HG03108 (cell line): ENCODE data around the gene ELAVL2.

Experiments
- ATAC-seq: cut with Tn5 transposase; IDR thresholded peaks from one replicate; pipeline ENCODE4 v1.9.1; 2021; ENCODE audit warnings: moderate library complexity; ENCODE audit not compliant: unreplicated experiment

ELAVL2 gene

DNA sequence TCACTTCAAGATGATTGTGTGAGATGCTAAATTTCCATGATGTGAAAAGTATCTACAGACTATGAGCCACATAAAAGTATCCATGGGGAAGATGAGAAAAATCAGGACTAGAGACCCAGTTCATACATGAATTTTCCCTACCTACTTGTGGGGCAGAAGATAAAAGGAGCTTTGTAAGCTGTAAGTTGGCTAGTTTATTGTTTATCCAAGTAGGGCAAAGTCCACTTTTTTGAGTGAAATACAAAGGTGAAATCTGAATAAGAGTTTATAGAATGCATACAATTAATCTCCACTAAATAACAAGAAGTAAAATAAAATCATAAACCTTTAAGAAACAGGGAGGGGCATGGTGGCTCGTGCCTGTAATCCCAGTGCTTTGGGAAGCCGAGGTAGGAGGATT is 160.4 kb downstream of the ELAVL2 start:
- no peak for ATAC-seq

DNA sequence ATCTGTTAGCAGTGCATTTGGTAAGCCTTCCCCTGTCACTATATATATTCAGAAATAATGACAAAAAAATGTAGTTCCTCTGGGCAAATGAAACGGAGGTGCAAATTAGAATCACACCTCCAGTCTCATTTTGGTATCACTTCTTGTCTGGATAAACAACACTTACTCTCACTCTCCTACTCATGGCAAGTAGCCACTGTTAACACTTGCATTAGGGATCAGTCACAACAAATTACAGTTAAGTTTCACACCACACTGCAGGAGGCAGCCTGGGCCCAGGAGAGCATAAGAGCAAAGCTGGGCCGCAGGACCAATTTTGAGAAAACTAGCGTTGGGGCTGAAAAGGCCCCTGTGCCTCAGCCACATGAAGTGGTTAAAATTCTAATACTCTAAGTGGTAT is 161.0 kb downstream of the ELAVL2 start:
- ATAC-seq = no peak

DNA sequence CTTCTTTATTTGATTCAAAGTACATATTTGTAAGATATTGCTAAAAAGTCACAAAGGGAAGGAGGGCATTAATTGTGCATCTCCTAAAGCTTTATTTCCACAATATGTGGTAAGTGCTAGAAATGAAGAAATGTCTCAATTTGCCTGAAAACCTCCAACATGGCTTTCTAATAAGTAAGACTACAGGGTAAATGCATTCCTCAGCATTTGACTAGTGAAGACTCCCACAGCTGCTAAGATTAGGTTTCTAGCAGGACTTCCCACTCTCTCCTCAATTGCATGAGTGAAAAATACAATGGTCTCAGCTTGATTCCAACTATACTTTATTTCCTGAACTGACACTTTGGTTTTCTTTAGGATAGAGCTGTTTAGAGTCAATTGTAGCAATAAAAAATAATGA is 162.1 kb downstream of the ELAVL2 start:
- no peak for ATAC-seq

DNA sequence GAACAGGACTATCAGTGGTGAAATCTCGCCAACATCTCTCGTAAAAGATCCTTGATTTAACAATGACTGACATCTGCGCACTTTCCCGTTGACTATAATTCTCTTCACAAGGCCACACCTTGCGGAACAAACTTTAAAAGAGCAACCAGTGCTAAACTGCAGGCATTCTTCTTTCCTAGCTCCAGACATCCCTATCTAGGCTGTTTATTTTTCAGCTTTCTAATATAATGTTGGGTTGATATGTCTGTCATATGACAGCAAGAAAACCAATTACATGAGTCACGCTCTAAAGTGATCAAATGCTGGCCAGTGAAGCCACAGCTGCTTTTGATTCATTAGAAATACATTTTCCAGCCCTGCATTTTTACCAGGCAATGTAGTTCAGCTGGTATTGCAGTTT is 162.5 kb downstream of the ELAVL2 start:
- no peak for ATAC-seq

DNA sequence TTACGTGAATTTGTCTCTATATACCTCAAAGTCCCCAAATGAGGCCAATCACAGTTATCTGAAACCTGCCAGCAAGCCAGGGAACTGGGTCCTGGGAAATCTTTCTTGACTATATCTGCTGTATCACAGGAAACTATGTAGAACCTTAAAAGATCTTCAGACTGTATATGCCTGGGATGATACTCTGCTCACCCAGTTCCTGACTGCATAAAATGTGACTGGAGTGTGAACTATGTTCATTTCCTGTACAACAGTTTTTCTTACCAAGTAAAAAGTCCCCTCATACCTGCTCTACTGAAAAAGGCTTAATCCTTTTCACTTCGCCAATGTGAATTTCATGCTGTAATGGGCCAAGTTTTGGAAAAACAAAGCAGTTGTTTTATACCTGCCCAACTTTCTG is 162.9 kb downstream of the ELAVL2 start:
- no peak for ATAC-seq

DNA sequence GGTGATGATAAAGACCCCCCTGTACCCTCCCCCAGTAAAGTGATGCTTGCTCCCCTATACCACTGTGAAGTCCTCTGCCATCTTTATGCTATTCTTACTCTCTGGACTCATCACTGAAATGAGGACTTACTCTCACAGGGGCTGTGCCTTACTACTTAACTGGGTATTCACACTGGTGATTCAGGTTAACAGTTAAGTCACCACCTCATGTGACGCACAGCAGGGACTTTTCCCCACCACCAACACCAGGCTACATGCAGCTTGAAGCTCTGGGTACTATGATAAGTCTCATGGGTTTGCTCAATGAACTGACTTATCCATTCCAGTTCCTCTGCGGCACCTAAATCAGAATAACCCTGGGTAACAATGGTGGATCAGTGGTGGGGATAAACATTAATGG is 163.7 kb downstream of the ELAVL2 start:
- no peak for ATAC-seq

DNA sequence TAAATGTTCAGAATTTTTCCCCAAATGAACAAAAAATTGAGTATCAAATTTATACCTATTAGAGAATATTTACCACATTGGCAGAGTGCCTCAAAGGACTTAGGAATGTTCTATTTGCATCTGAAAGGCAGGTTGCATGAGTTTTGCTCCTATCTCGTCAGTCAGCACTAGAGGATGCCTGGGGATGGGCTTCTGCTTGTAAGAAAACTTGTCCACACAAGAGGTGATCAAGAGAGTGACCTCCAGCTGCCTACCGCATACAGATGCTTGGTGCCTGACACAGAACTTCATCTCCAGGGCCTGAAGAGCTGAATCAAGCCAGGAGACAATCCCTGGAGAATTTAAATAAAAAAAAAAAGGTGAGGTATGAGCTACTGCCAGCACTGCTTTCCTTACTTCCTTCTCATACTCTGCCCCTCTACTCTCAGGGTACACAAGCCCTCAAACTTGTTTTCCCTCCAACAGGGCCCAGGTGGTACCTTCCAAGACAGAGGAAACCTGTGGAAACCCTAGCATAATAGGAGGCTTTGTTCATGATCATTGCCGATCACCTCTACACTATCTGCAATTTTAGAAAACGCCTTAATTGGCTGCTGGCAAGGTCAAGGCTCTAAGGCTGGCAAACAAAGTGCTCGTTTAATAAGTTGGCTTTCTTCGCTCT is 166.6 kb downstream of the ELAVL2 start:
- ATAC-seq = no peak

DNA sequence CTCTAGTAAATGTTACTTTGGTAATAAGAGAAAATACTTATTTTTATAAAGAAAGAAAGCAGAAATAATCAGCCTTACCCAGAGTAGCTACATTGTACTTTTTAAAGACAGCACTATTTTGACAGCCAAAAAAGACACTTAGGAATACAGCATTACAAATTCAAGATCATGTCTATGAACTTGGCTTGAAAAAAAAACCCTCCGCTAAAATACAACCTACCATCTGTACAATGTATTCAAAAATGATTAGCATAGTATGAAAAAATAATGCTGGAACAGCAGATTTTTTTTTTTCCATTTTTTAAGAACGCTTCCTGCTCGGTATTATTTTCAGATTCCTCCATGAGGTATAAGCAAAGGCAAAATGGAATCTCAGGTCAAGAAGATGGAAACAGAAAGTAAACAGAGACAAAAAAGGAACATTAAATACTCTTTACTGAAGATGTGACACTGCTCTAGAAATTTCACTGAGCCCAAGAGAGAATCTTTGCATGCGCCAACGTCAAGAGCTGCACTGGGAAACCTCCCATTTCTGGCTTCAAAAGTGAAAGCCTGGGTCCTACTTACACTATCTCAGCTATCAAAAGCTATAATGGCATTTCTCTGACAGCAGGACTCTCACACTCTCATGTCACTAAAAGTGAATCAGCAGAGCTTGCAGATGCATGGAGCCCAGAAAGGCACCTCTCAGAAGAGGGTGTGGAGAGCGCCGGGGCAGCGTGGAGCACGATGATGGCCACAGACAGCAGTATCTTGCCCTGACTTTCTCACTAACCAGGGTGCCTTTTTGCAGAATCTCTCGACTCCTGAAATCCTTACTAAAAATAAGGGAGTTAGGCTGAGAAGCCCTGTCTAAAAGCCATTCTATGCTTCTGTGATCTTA is 167.4 kb downstream of the ELAVL2 start:
- ATAC-seq = no peak

DNA sequence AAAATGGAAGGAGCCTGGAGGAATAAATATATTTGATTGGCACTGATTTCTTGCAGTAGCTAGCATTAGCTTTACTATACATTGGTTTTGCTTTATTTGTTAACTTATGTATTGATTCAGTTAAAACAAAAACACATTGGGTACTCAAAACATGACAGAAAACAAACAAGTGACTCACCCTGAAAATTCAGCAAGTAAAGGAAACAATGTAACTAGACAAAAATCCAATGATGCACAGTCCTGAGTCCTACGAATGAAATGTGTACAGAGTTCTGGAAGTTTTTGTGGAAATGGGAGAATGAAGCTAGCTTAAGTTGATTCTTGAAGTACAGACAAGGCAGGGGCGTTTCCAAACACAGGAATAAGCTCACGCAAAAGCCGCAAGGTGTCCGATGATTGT is 175.0 kb downstream of the ELAVL2 start:
- ATAC-seq = no peak

DNA sequence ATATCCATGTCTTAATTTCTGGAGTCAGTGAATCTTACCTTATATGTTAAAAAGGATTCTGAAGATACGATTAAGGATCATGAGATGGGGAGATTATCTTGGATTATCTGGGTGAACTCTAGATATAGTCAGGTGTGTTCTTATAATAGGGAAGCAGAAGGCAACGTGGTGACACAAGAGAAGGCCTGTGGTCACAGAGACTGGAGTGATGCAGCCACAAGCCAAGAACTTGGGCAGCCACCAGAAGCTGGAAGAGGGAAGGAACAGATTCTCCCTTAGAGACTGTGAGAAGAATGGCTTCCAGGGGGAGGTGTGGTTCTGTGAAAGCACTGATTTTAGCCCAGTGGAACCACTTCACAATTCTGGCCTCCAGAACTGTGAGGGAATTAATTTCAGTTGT is 177.4 kb downstream of the ELAVL2 start:
- no peak for ATAC-seq

DNA sequence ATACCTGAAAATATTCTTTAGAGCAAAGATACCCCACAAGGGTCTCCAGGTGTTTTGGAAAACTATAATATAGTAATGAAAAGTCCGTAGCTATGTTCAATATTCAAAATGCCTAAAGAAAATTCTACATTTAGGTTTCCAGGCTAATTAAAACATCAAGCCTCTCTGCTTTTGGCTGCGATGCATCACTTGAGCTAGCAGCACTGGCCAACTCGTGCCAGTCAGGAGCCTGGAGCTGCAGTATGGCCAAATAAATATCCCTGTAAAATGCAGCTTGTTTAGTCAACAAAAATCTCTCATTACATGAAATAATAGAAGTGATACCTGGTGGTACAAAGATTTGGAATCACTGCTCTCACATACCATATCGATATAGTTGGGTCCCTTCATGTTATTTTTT is 181.1 kb downstream of the ELAVL2 start:
- no peak for ATAC-seq

DNA sequence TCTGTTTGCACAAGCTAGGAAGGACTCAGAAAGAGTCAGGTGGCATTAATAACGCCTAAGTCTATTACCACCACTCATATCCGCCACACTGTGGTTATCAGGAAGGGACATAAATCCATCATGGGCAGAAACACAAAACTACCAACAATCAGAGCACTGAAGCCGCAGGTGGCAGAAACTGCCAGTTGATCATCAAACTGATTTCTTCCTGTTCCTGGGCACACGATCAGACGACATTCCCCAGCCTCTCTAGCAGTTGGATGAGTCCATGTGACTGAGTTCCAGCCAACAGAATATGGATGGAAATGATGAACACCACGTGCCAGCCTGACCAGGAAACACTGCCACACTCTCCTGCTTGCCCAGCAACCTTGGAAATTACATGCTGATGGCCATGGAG is 181.7 kb downstream of the ELAVL2 start:
- no peak for ATAC-seq

DNA sequence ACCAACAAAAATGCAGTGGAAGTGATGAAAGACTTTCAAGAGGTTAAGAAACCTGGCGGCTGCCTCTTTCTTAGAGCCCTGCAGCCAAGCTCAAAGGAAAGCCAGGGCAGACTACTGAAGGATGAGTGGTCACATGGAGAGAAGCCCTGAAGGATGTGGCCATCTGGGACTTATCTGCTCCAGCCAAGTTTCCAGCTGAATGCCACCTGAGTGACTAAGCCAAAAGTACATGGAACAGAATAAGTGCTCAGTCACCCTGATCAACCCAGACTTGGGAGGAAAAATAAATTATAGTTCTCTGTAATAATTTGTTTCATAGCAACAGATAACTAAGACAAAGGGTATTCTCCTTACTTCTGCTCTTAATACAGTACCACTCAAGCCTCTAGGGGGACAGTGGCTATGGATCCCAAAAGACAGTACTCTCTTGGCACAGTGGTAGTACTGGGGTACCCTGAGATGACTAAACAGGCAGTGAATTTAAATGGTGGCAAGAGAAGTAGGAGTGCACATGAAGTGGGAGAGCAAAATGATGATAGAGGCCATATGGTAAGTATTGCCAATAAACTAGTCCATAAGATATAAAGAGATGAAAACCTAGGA is 182.3 kb downstream of the ELAVL2 start:
- ATAC-seq = no peak
